ENCODE data around the gene COLEC12. TPM values are rescaled to one million over a fixed set of nuclear protein-coding genes. Genes with fewer than 3 reads are reported as not detected.

The COLEC12 gene
- polyA plus RNA-seq, 3 donors = 0.21 to 0.47 (median 0.35) TPM

GRCh38 chr18:416930-417329 lies 83.6 kb downstream of the COLEC12 start:
- H3K27me3 Mint-ChIP-seq (ENCODE audit: low read depth in 3 of 3) = peaks cover 0 to 2% (median 0%) of the 10 kb centered on the region in 3 donors

More at GRCh38 chr18:416930-417329, 83.6 kb downstream of the COLEC12 start:
- no peak overlapping the region for H2AFZ ChIP-seq (ENCODE audit: insufficient read depth, low read depth, low read length, poor library complexity, severe bottlenecking)
- no peaks in the 10 kb centered on the region for H3K36me3 ChIP-seq (replicated peaks in 1 of 2; ENCODE audit: control insufficient read depth in 1 of 2, insufficient read depth in 2 of 2, low read length in 2 of 2)
- Mint-ChIP-seq H3K36me3 (no peaks in the 10 kb centered on the region), H3K4me1 (peaks cover 33% of the 10 kb centered on the region), H3K4me3 (no peak overlapping the region), H3K27ac (no peak overlapping the region), H3K9me3 (peaks cover 0 to 3% (median 2%) of the 10 kb centered on the region in 7 donors)
- no peaks in the 10 kb centered on the region for H3K27me3 ChIP-seq (ENCODE audit: control insufficient read depth in 2 of 2, insufficient read depth in 2 of 2, low read length in 2 of 2)
- WGBS (ENCODE audit: insufficient coverage) = no CpG with 5 or more reads among the region's 1 CpG
- DNase-seq = no peak
- TF ChIP-seq CTCF (IDR thresholded peaks at IDR 0.05) = no peak
- H3K4me1 ChIP-seq (ENCODE audit: control insufficient read depth in 1 of 2, insufficient read depth in 2 of 2, low read length in 2 of 2) = peaks cover 22 to 34% of the 10 kb centered on the region in 2 donors
- no peak overlapping the region for H3K4me2 ChIP-seq (replicated peaks; ENCODE audit: extremely low read depth, low read length, poor library complexity, severe bottlenecking)
- no peak overlapping the region for H3K4me3 ChIP-seq (replicated peaks in 1 of 3; ENCODE audit: low read depth in 2 of 3, low read length in 3 of 3)
- intact Hi-C loops (cut with micrococcal nuclease) = no loop called here
- no peaks in the 10 kb centered on the region for H3K9me3 ChIP-seq (replicated peaks in 1 of 2; ENCODE audit: control insufficient read depth in 1 of 2, insufficient read depth in 1 of 2, low read length in 2 of 2)
- H3K79me2 ChIP-seq (ENCODE audit: insufficient read depth, low read length) = no peaks in the 10 kb centered on the region
- no peak overlapping the region for H3K9ac ChIP-seq (ENCODE audit: insufficient read depth, low read length, poor library complexity, severe bottlenecking)
- no peaks in the 10 kb centered on the region for H4K20me1 ChIP-seq (ENCODE audit: insufficient read depth, low read length)
- H3K27ac ChIP-seq (ENCODE audit: low read depth in 1 of 2, low read length in 2 of 2) = no peak overlapping the region

Data from CD14-positive monocyte (primary cell).